ENCODE measurements around the gene NUP210L.
"Not testable (repeated sequence)": the region's sequence is repeated elsewhere in the genome, so short reads cannot be mapped to it uniquely, and the experiment has no call there.

DNA sequence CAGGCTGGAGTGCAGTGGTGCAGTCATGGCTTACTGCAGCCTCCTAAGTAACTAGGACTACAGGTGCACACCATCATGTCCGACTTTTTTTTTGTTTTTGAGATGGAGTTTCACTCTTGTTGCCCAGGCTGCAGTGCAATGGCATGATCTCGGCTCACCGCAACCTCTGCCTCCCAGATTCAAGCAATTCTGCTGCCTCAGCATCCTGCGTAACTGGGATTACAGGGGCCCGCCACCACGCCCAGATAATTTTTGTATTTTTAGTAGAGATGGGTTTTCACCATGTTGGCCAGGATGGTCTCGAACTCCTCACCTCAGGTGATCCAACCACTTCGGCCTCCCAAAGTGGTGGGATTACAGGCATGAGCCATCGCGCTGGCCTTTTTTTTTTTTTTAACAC, 158.0 kb downstream of the NUP210L start:
- not testable (repeated sequence) for TF ChIP-seq CTCF (conservative IDR thresholded peaks at IDR 0.05); ZFX (IDR thresholded peaks at IDR 0.05)

Measured in C4-2B (cell line).